Motor neuron (in vitro differentiated cells): ENCODE results near the gene POU3F3. TPM values are rescaled to one million over a fixed set of nuclear protein-coding genes. Genes with fewer than 3 reads are reported as not detected.

ENCODE experiments used
- ATAC-seq, 8 experiments: fragments of 200-7000 bp; cut with Tn5 transposase; replicated peaks in 6 of 8; 2 replicates each; pipeline ENCODE4 v1.8.0; 2021; ENCODE audit warnings: mild to moderate bottlenecking in 8 of 8, moderate library complexity in 8 of 8
- H3K27ac ChIP-seq, 2 donors: fragments of 250-450 bp; sonication (Bioruptor Pico); 2 replicates each; pipeline ENCODE4 v1.9.0; 2021; ENCODE audit warnings: antibody characterized with exemption in 2 of 2, mild to moderate bottlenecking in 2 of 2, moderate library complexity in 1 of 2
- H3K4me1 ChIP-seq, 2 donors: fragments of 250-450 bp; sonication (Bioruptor Pico); replicated peaks in 1 of 2; 2 replicates each; pipeline ENCODE4 v1.6.1; 2021; ENCODE audit warnings: antibody characterized with exemption in 2 of 2, mild to moderate bottlenecking in 2 of 2, moderate library complexity in 1 of 2
- H3K4me3 ChIP-seq, 5 donors: fragments of 250-450 bp; sonication (Bioruptor Pico); 2 replicates each; pipeline ENCODE4 v1.9.0; 2021; ENCODE audit warnings: antibody characterized with exemption in 5 of 5, mild to moderate bottlenecking in 5 of 5, moderate library complexity in 4 of 5
- WGBS, 10 experiments: fragments of 450-650 bp; shearing (Covaris generic); methylation state at CpG; one replicate each; pipeline ENCODE4 v1.0.0; 2022; 5-methylcytosine and 5-hydroxymethylcytosine counted together
- in situ Hi-C, 9 experiments: fragments of 400-800 bp; cut with MboI; loops; one replicate each; pipeline ENCODE4 v1.15.0; 2021; ENCODE audit warnings: low sequenced_read_pairs in 9 of 9, low pct_unique_long_range_greater_than_20kb in 2 of 9; ENCODE audit not compliant: unreplicated experiment in 9 of 9
- total RNA-seq, 8 experiments: library from RNA; unstranded; fragments of 300-600 nt; gene quantifications; 2 replicates each; pipeline versions ENCODE4 v1.2.3 to v1.2.4, GENCODE V29; 2022

The POU3F3 gene
- total RNA-seq, 8 experiments from 2014 or later, result 0.14 to 55.4 (median 39.8) TPM; not detected in 1

GRCh38 chr2:104836841-104837240 is 17.1 kb upstream of the POU3F3 start:
- 40 to 100% (median 83%) methylated on average over 1 of the region's 1 CpG; no CpG with 5 or more reads in 3 of the 10 experiments for WGBS, 10 experiments
- in situ Hi-C loops, result no loop called here
- no peak overlapping the region for H3K4me3 ChIP-seq
- ATAC-seq, result no peak
- H3K27ac ChIP-seq, result no peak overlapping the region
- peaks cover 16 to 70% of the 10 kb centered on the region in 2 donors for H3K4me1 ChIP-seq

GRCh38 chr2:104840156-104840555 is 13.8 kb upstream of the POU3F3 start:
- H3K27ac ChIP-seq, result no peak overlapping the region
- no peak for ATAC-seq
- 44 to 100% (median 86%) methylated on average over 1 of the region's 1 CpG; no CpG with 5 or more reads in 1 of the 10 experiments for WGBS, 10 experiments
- H3K4me3 ChIP-seq, result no peak overlapping the region
- in situ Hi-C loops, result no loop called here
- peaks cover 7 to 39% of the 10 kb centered on the region in 2 donors for H3K4me1 ChIP-seq

GRCh38 chr2:104840893-104841585 is 12.9 kb upstream of the POU3F3 start:
- in situ Hi-C loops, result no loop called here
- peak in 1 of 8 experiments; percentile 78 for ATAC-seq
- peak overlapping the region in 2 of 5 donors; percentile 58 to 86 for H3K4me3 ChIP-seq
- H3K27ac ChIP-seq, result no peak overlapping the region
- 0 to 96% (median 75%) methylated on average over 1 to 2 of the region's 2 CpGs for WGBS, 10 experiments
- H3K4me1 ChIP-seq, result peaks cover 6 to 34% of the 10 kb centered on the region in 2 donors

- 20 to 100% (median 59%) methylated on average over 1 to 2 of the region's 2 CpGs; no CpG with 5 or more reads in 1 of the 10 experiments for WGBS, 10 experiments
- peak overlapping the region; percentile 49 to 86 (median 62) for H3K4me3 ChIP-seq
- in situ Hi-C loops, result no loop called here
Observed at GRCh38 chr2:104841744-104842143, 12.2 kb upstream of the POU3F3 start.

GRCh38 chr2:104844807-104845551 is 8.9 kb upstream of the POU3F3 start:
- WGBS, 10 experiments, result 0 to 47% (median 3%) methylated on average over 1 to 14 of the region's 56 CpGs; no CpG with 5 or more reads in 1 of the 10 experiments
- in situ Hi-C loops, result no loop called here
- H3K27ac ChIP-seq, result peak overlapping the region; percentile 94 to 99
- peaks cover 15 to 36% of the 10 kb centered on the region in 2 donors for H3K4me1 ChIP-seq
- ATAC-seq, result peak in 6 of 8 experiments; percentile 45 to 61 (median 54)
- peak overlapping the region; percentile 49 to 86 (median 62) for H3K4me3 ChIP-seq

More at GRCh38 chr2:104841744-104842143, 12.2 kb upstream of the POU3F3 start:
- no peak for ATAC-seq
- Histone ChIP-seq H3K27ac (peak overlapping the region; percentile 94 to 99), H3K4me1 (peaks cover 7 to 40% of the 10 kb centered on the region in 2 donors)

GRCh38 chr2:104845552-104845931 is 8.4 kb upstream of the POU3F3 start:
- 0 to 70% (median 5%) methylated on average over 1 to 13 of the region's 13 CpGs for WGBS, 10 experiments
- in situ Hi-C loops, result no loop called here
- H3K4me3 ChIP-seq, result peak overlapping the region; percentile 49 to 86 (median 62)
- no peak for ATAC-seq
- H3K27ac ChIP-seq, result peak overlapping the region; percentile 94 to 99
- peaks cover 15 to 30% of the 10 kb centered on the region in 2 donors for H3K4me1 ChIP-seq

- ATAC-seq, result no peak
- in situ Hi-C loops, result no loop called here
- Histone ChIP-seq H3K4me1 (peaks cover 14 to 24% of the 10 kb centered on the region in 2 donors), H3K4me3 (peak overlapping the region; percentile 49 to 86 (median 62)), H3K27ac (peak overlapping the region; percentile 94 to 99)
- WGBS, 10 experiments, result 0 to 44% (median 10%) methylated on average over 1 to 6 of the region's 16 CpGs; no CpG with 5 or more reads in 1 of the 10 experiments
Observed at GRCh38 chr2:104845946-104846785, 7.7 kb upstream of the POU3F3 start.

- peaks cover 10 to 18% of the 10 kb centered on the region in 2 donors for H3K4me1 ChIP-seq
- WGBS, 10 experiments, result 0 to 69% (median 18%) methylated on average over 1 to 9 of the region's 9 CpGs; no CpG with 5 or more reads in 1 of the 10 experiments
- ATAC-seq, result no peak
- peak overlapping the region; percentile 49 to 86 (median 62) for H3K4me3 ChIP-seq
- in situ Hi-C loops, result no loop called here
- peak overlapping the region; percentile 94 to 99 for H3K27ac ChIP-seq
Observed at GRCh38 chr2:104846786-104847585, 6.9 kb upstream of the POU3F3 start.

GRCh38 chr2:104847586-104848160 is 6.2 kb upstream of the POU3F3 start:
- Histone ChIP-seq H3K27ac (no peak overlapping the region), H3K4me1 (peaks cover 10 to 18% of the 10 kb centered on the region in 2 donors), H3K4me3 (peak overlapping the region in 3 of 5 donors; percentile 58 to 86 (median 85))
- no peak for ATAC-seq
- 0 to 73% (median 35%) methylated on average over 1 to 5 of the region's 5 CpGs for WGBS, 10 experiments
- in situ Hi-C loops, result no loop called here

GRCh38 chr2:104848526-104848925 is 5.4 kb upstream of the POU3F3 start:
- no peak for ATAC-seq
- peak overlapping the region; percentile 7 to 82 for H3K27ac ChIP-seq
- in situ Hi-C loops, result no loop called here
- peak overlapping the region; percentile 53 to 86 (median 64) for H3K4me3 ChIP-seq
- H3K4me1 ChIP-seq, result peaks cover 10 to 18% of the 10 kb centered on the region in 2 donors
- WGBS, 10 experiments, result 39 to 67% (median 54%) methylated on average over 2 to 4 of the region's 4 CpGs; no CpG with 5 or more reads in 4 of the 10 experiments

GRCh38 chr2:104849101-104849500 is 4.8 kb upstream of the POU3F3 start:
- peaks cover 10 to 18% of the 10 kb centered on the region in 2 donors for H3K4me1 ChIP-seq
- no peak for ATAC-seq
- WGBS, 10 experiments, result 0 to 71% (median 20%) methylated on average over 1 of the region's 1 CpG; no CpG with 5 or more reads in 1 of the 10 experiments
- peak overlapping the region; percentile 53 to 86 (median 64) for H3K4me3 ChIP-seq
- peak overlapping the region; percentile 7 to 82 for H3K27ac ChIP-seq
- in situ Hi-C loops, result no loop called here
